Skeletal muscle cell (primary cell): ENCODE results near the gene TACC3.
A peak's percentile ranks its signal among the peaks of the same experiment; 100 is the strongest.

Experiments used
- DNase-seq: peaks from one replicate; pipeline ENCODE4 v3.0.0-alpha.2; 2010; ENCODE audit warnings: low read depth
- H3K4me3 ChIP-seq: 2 replicates; pipeline ENCODE4 v1.5.1; 2011; ENCODE audit warnings: low read depth, mild to moderate bottlenecking, control low read depth, low read length, moderate library complexity

Gene TACC3

GRCh38 chr4:1720163-1720983, 948 bp upstream of the TACC3 start:
- peak overlapping the region; percentile 76 for H3K4me3 ChIP-seq
- no peak for DNase-seq

GRCh38 chr4:1721666-1722550, 587 bp downstream of the TACC3 start:
- DNase-seq, result no peak
- H3K4me3 ChIP-seq, result peak overlapping the region; percentile 76

- peak overlapping the region; percentile 76 for H3K4me3 ChIP-seq
- no peak for DNase-seq
Observed at GRCh38 chr4:1722551-1723118, 1.3 kb downstream of the TACC3 start.

GRCh38 chr4:1723131-1723801, 1.9 kb downstream of the TACC3 start:
- DNase-seq, result no peak
- no peak overlapping the region for H3K4me3 ChIP-seq

- DNase-seq, result no peak
- no peak overlapping the region for H3K4me3 ChIP-seq
Observed at GRCh38 chr4:1725521-1725920, 4.2 kb downstream of the TACC3 start.

- DNase-seq, result peak; percentile 27
- H3K4me3 ChIP-seq, result no peak overlapping the region
Observed at GRCh38 chr4:1726146-1726934, 5.0 kb downstream of the TACC3 start.

- no peak overlapping the region for H3K4me3 ChIP-seq
- DNase-seq, result peak; percentile 39
Observed at GRCh38 chr4:1727117-1728031, 6.1 kb downstream of the TACC3 start.

- H3K4me3 ChIP-seq, result no peak overlapping the region
- DNase-seq, result no peak
Observed at GRCh38 chr4:1728061-1728980, 7.0 kb downstream of the TACC3 start.

GRCh38 chr4:1730532-1731135, 9.3 kb downstream of the TACC3 start:
- H3K4me3 ChIP-seq, result no peak overlapping the region
- DNase-seq, result no peak

GRCh38 chr4:1731180-1731579, 9.9 kb downstream of the TACC3 start:
- H3K4me3 ChIP-seq, result no peak overlapping the region
- DNase-seq, result no peak

- DNase-seq, result no peak
Observed at GRCh38 chr4:1732911-1733310, 11.6 kb downstream of the TACC3 start.

GRCh38 chr4:1735215-1735614, 13.9 kb downstream of the TACC3 start:
- DNase-seq, result no peak
- no peak overlapping the region for H3K4me3 ChIP-seq

More at GRCh38 chr4:1732911-1733310, 11.6 kb downstream of the TACC3 start:
- no peak overlapping the region for H3K4me3 ChIP-seq

GRCh38 chr4:1736812-1737211, 15.5 kb downstream of the TACC3 start:
- DNase-seq, result no peak
- H3K4me3 ChIP-seq, result no peak overlapping the region

GRCh38 chr4:1737666-1738065, 16.3 kb downstream of the TACC3 start:
- H3K4me3 ChIP-seq, result no peak overlapping the region
- DNase-seq, result no peak

- no peak for DNase-seq
Observed at GRCh38 chr4:1738410-1738809, 17.1 kb downstream of the TACC3 start.

GRCh38 chr4:1739358-1739757, 18.0 kb downstream of the TACC3 start:
- H3K4me3 ChIP-seq, result no peak overlapping the region

More at GRCh38 chr4:1738410-1738809, 17.1 kb downstream of the TACC3 start:
- H3K4me3 ChIP-seq, result no peak overlapping the region

More at GRCh38 chr4:1739358-1739757, 18.0 kb downstream of the TACC3 start:
- no peak for DNase-seq
